MCF 10A (cell line): ENCODE data around the gene QRICH2. TPM values are rescaled to one million over a fixed set of nuclear protein-coding genes. Genes with fewer than 3 reads are reported as not detected.
"Not testable (repeated sequence)": the region's sequence is repeated elsewhere in the genome, so short reads cannot be mapped to it uniquely, and the experiment has no call there.

Experiments used
- BruUV-seq: library from RNA; stranded (reverse); fragments of 400-500 nt; replicated peaks from 2 replicates; lab custom pipeline; 2021; lab: Mats Ljungman, UMichigan
- CTCF ChIA-PET: fragments of 300-600 bp; sonication (Branson Sonifier 250); formaldehyde crosslinking; extraction: SDS; loops from one replicate; lab custom pipeline; 2021; ENCODE audit warnings: antibody characterized with exemption, inconsistent platforms; lab: Yijun Ruan, JAX
- POLR2A ChIA-PET: fragments of 300-600, 350-650 bp; sonication (Branson Sonifier 250); formaldehyde crosslinking; extraction: SDS; loops from one replicate; lab custom pipeline; 2020; ENCODE audit warnings: antibody characterized with exemption, inconsistent platforms; lab: Yijun Ruan, JAX
- DNase-seq: peaks from one replicate; pipeline ENCODE4 v3.0.0-alpha.2; 2018; ENCODE audit not compliant: unreplicated experiment
- H3K27ac Mint-ChIP-seq: one replicate; pipeline ENCODE4 v1.8.0; 2022; ENCODE audit warnings: mild to moderate bottlenecking, low read depth, mixed read lengths; ENCODE audit not compliant: unreplicated experiment
- H3K27me3 Mint-ChIP-seq: one replicate; pipeline ENCODE4 v1.8.0; 2022; ENCODE audit warnings: mixed read lengths; ENCODE audit not compliant: insufficient read depth, unreplicated experiment
- H3K36me3 Mint-ChIP-seq: one replicate; pipeline ENCODE4 v1.8.0; 2022; ENCODE audit warnings: mild to moderate bottlenecking, moderate library complexity, mixed read lengths; ENCODE audit not compliant: insufficient read depth, unreplicated experiment
- H3K4me1 Mint-ChIP-seq: one replicate; pipeline ENCODE4 v1.8.0; 2022; ENCODE audit warnings: mixed read lengths; ENCODE audit not compliant: insufficient read depth, unreplicated experiment
- H3K4me3 Mint-ChIP-seq: one replicate; pipeline ENCODE4 v1.8.0; 2022; ENCODE audit warnings: mild to moderate bottlenecking, moderate library complexity, mixed read lengths; ENCODE audit not compliant: unreplicated experiment
- H3K9me3 Mint-ChIP-seq: one replicate; pipeline ENCODE4 v1.8.0; 2022; ENCODE audit warnings: mixed read lengths; ENCODE audit not compliant: unreplicated experiment
- CTCF ChIP-seq: fragments of 200-600 bp; IDR thresholded peaks from one replicate; pipeline ENCODE4 v1.8.0; 2022; ENCODE audit warnings: antibody characterized with exemption, mild to moderate bottlenecking; ENCODE audit not compliant: unreplicated experiment
- intact Hi-C: fragments of 100-400 bp; cut with micrococcal nuclease; formaldehyde crosslinking; loops from 2 replicates; pipeline ENCODE4 v1.14.1; 2022
- total RNA-seq: library from RNA; stranded (reverse); gene quantifications from 2 replicates; pipeline ENCODE4 v1.2.3, GENCODE V29; 2022

QRICH2 gene
- total RNA-seq, 1 experiment from 2014 or later, result 0.56 TPM

GRCh38 chr17:76260669-76261068, 47.4 kb downstream of the QRICH2 start:
- intact Hi-C loops, result no loop called here
- CTCF ChIA-PET, result interaction anchor here (0.7 kb wide), 1 partner anchor 21 kb away, joined by 3 read pairs; no protein-coding TSS in a partner anchor
- no peak for TF ChIP-seq CTCF
- Mint-ChIP-seq H3K36me3 (peaks cover 11% of the 10 kb centered on the region), H3K27ac (no peak overlapping the region), H3K4me3 (no peak overlapping the region), H3K4me1 (no peaks in the 10 kb centered on the region), H3K27me3 (no peaks in the 10 kb centered on the region), H3K9me3 (no peaks in the 10 kb centered on the region)
- POLR2A ChIA-PET, result interaction anchor here (1.0 kb wide), 1 partner anchor 8 kb away, joined by 4 read pairs; no protein-coding TSS in a partner anchor
- no peak for DNase-seq
- no TSS peak for BruUV-seq

GRCh38 chr17:76260220-76260619, 47.9 kb downstream of the QRICH2 start:
- no peak overlapping the region for H3K27ac Mint-ChIP-seq

GRCh38 chr17:76256430-76257050, 51.5 kb downstream of the QRICH2 start:
- H3K4me3 Mint-ChIP-seq, H3K36me3 Mint-ChIP-seq: not testable (repeated sequence)
- POLR2A ChIA-PET, result interaction anchor here (6.8 kb wide), 1 partner anchor 7 kb away, joined by 56 read pairs; the partner anchor contains the start of gene UBALD2

More at GRCh38 chr17:76260220-76260619, 47.9 kb downstream of the QRICH2 start:
- no TSS peak for BruUV-seq
- Mint-ChIP-seq H3K27me3 (no peaks in the 10 kb centered on the region), H3K36me3 (peaks cover 6% of the 10 kb centered on the region), H3K9me3 (no peaks in the 10 kb centered on the region), H3K4me1 (no peaks in the 10 kb centered on the region), H3K4me3 (no peak overlapping the region)
- intact Hi-C loops, result no loop called here
- ChIA-PET POLR2A (interaction anchor here (1.0 to 1.2 kb wide), 2 partner anchors 8 to 14 kb away, joined by 3 to 4 read pairs; no protein-coding TSS in a partner anchor), CTCF (no interaction called here)
- no peak for DNase-seq
- no peak for TF ChIP-seq CTCF

GRCh38 chr17:76255801-76256429, 52.2 kb downstream of the QRICH2 start:
- CTCF ChIA-PET, result no interaction called here

More at GRCh38 chr17:76256430-76257050, 51.5 kb downstream of the QRICH2 start:
- H3K4me1 Mint-ChIP-seq, result peaks cover 13% of the 10 kb centered on the region
- DNase-seq, BruUV-seq, intact Hi-C loops, H3K27ac Mint-ChIP-seq, H3K27me3 Mint-ChIP-seq, H3K9me3 Mint-ChIP-seq: not testable (repeated sequence)
- CTCF ChIA-PET, result interaction anchor here (0.5 kb wide), 1 partner anchor 11 kb away, joined by 3 read pairs; no protein-coding TSS in a partner anchor

More at GRCh38 chr17:76255801-76256429, 52.2 kb downstream of the QRICH2 start:
- Mint-ChIP-seq H3K36me3 (no peaks in the 10 kb centered on the region), H3K9me3 (no peaks in the 10 kb centered on the region), H3K4me3 (no peak overlapping the region), H3K27me3 (no peaks in the 10 kb centered on the region), H3K4me1 (peaks cover 15% of the 10 kb centered on the region), H3K27ac (no peak overlapping the region)
- no TSS peak for BruUV-seq
- TF ChIP-seq CTCF, result no peak
- POLR2A ChIA-PET, result interaction anchor here (6.8 kb wide), 1 partner anchor 8 kb away, joined by 56 read pairs; the partner anchor contains the start of gene UBALD2
- intact Hi-C loops, result no loop called here
- no peak for DNase-seq
